OCI-LY1 (cell line): ENCODE data around the gene GORAB.

Experiments used
- H2AFZ ChIP-seq: fragments of 200-600 bp; sonication (generic), shearing (Covaris generic); 2 replicates; pipeline ENCODE4 v1.6.0; 2014; ENCODE audit warnings: antibody characterized with exemption, mild to moderate bottlenecking, low read length
- H3F3A ChIP-seq: fragments of 200-600 bp; sonication (generic), shearing (Covaris generic); 2 replicates; pipeline ENCODE4 v1.6.0; 2014; ENCODE audit warnings: mild to moderate bottlenecking, antibody characterized with exemption, low read length, moderate library complexity; ENCODE audit not compliant: insufficient read depth
- H3K27ac ChIP-seq: fragments of 200-600 bp; sonication (generic); 2 replicates; pipeline ENCODE4 v1.5.1; 2014; ENCODE audit warnings: low read length, mixed run types, mild to moderate bottlenecking, low read depth; ENCODE audit not compliant: poor library complexity, severe bottlenecking
- H3K27me3 ChIP-seq: fragments of 200-600 bp; sonication (generic); 2 replicates; pipeline ENCODE4 v1.6.0; 2014; ENCODE audit warnings: antibody characterized with exemption, mild to moderate bottlenecking, low read length, moderate library complexity; ENCODE audit not compliant: insufficient read depth
- H3K36me3 ChIP-seq: fragments of 200-600 bp; sonication (generic); 2 replicates; pipeline ENCODE4 v1.6.1; 2014; ENCODE audit warnings: mild to moderate bottlenecking, antibody characterized with exemption, low read length, moderate library complexity, mixed read lengths; ENCODE audit not compliant: insufficient read depth
- H3K4me1 ChIP-seq: fragments of 200-600 bp; sonication (generic); 2 replicates; pipeline ENCODE4 v1.5.1; 2014; ENCODE audit warnings: mild to moderate bottlenecking, low read length, moderate library complexity; ENCODE audit not compliant: insufficient read depth, severe bottlenecking
- H3K4me2 ChIP-seq: fragments of 200-600 bp; sonication (generic), shearing (Covaris generic); 2 replicates; pipeline ENCODE4 v1.6.1; 2014; ENCODE audit warnings: low read length
- H3K4me3 ChIP-seq: fragments of 200-600 bp; sonication (generic); 2 replicates; pipeline ENCODE4 v1.5.1; 2014; ENCODE audit warnings: low read length, low read depth, mild to moderate bottlenecking, mixed read lengths; ENCODE audit not compliant: poor library complexity, severe bottlenecking
- H3K79me2 ChIP-seq: fragments of 200-600 bp; shearing (Covaris generic); 2 replicates; pipeline ENCODE4 v1.6.1; 2016; ENCODE audit warnings: mixed run types, low read length, mixed read lengths; ENCODE audit not compliant: insufficient read depth
- H3K9ac ChIP-seq: fragments of 200-600 bp; sonication (generic), shearing (Covaris generic); 2 replicates; pipeline ENCODE4 v1.6.1; 2014; ENCODE audit warnings: mild to moderate bottlenecking, low read length, mixed read lengths
- H3K9me2 ChIP-seq: fragments of 200-600 bp; sonication (generic), shearing (Covaris generic); 2 replicates; pipeline ENCODE4 v1.6.1; 2014; ENCODE audit warnings: low read depth, mild to moderate bottlenecking, low read length, mixed read lengths
- H3K9me3 ChIP-seq: fragments of 200-600 bp; shearing (Covaris generic); 2 replicates; pipeline ENCODE4 v1.6.1; 2014; ENCODE audit warnings: low read length, mixed read lengths
- H4K20me1 ChIP-seq: fragments of 200-600 bp; sonication (generic), shearing (Covaris generic); 2 replicates; pipeline ENCODE4 v1.6.0; 2016; ENCODE audit warnings: mild to moderate bottlenecking, low read length; ENCODE audit not compliant: insufficient read depth
- CTCF ChIP-seq: fragments of 200-600 bp; sonication (generic), shearing (Covaris generic); IDR thresholded peaks from 2 replicates; pipeline ENCODE4 v1.5.1; 2017; ENCODE audit warnings: mild to moderate bottlenecking, antibody characterized with exemption, low read length, moderate library complexity, mixed read lengths
- EZH2 ChIP-seq: fragments of 200-600 bp; sonication (generic), shearing (Covaris generic); IDR thresholded peaks from 2 replicates; pipeline ENCODE4 v1.8.0; 2017; ENCODE audit warnings: borderline replicate concordance, mixed run types, mild to moderate bottlenecking, antibody characterized with exemption, low read length, moderate library complexity, mixed read lengths

GORAB gene

GRCh38 chr1:170531758-170532657, at the start of gene GORAB:
TSS of gene GORAB (plus strand) at chr1:170532166. CDS start at chr1:170532224, 58 bp downstream.
- Histone ChIP-seq H4K20me1 (no peaks in the 10 kb centered on the region), H2AFZ (peak within 1 kb of the TSS; percentile 60), H3F3A (no peaks in the 10 kb centered on the region), H3K36me3 (peaks cover 4% of the 10 kb centered on the region; the same call in 1 of the 2 replicates), H3K79me2 (peaks cover 20% of the 10 kb centered on the region), H3K27ac (peak within 1 kb of the TSS; percentile 63), H3K27me3 (no peaks in the 10 kb centered on the region), H3K9me3 (no peaks in the 10 kb centered on the region), H3K4me2 (peak within 1 kb of the TSS; percentile 84), H3K9ac (peak within 1 kb of the TSS; percentile 91), H3K4me3 (peak within 1 kb of the TSS; percentile 91), H3K9me2 (no peaks in the 10 kb centered on the region), H3K4me1 (peaks cover 22% of the 10 kb centered on the region)
- no peak for TF ChIP-seq CTCF
- TF ChIP-seq EZH2: no peak

GRCh38 chr1:170483051-170483450, 48.9 kb upstream of the GORAB start:
- H3K4me1 ChIP-seq: no peaks in the 10 kb centered on the region
- H3K27ac ChIP-seq: no peak overlapping the region
- no peak overlapping the region for H3K4me2 ChIP-seq
- no peaks in the 10 kb centered on the region for H3F3A ChIP-seq
- H3K9me2 ChIP-seq: no peaks in the 10 kb centered on the region
- H2AFZ ChIP-seq: no peak overlapping the region
- no peaks in the 10 kb centered on the region for H3K79me2 ChIP-seq
- TF ChIP-seq CTCF (no peak), EZH2 (no peak)
- H3K9me3 ChIP-seq: no peaks in the 10 kb centered on the region
- no peaks in the 10 kb centered on the region for H3K36me3 ChIP-seq
- no peaks in the 10 kb centered on the region for H3K27me3 ChIP-seq
- no peaks in the 10 kb centered on the region for H4K20me1 ChIP-seq
- no peak overlapping the region for H3K4me3 ChIP-seq
- H3K9ac ChIP-seq: no peak overlapping the region

GRCh38 chr1:170487503-170487902, 44.5 kb upstream of the GORAB start:
- Histone ChIP-seq H3K9me3 (no peaks in the 10 kb centered on the region), H3K27ac (no peak overlapping the region), H2AFZ (no peak overlapping the region)

More at GRCh38 chr1:170487503-170487902, 44.5 kb upstream of the GORAB start:
- Histone ChIP-seq H3K79me2 (no peaks in the 10 kb centered on the region), H3K27me3 (no peaks in the 10 kb centered on the region), H3F3A (no peaks in the 10 kb centered on the region), H3K4me2 (no peak overlapping the region), H3K4me1 (no peaks in the 10 kb centered on the region), H3K4me3 (no peak overlapping the region), H3K36me3 (no peaks in the 10 kb centered on the region), H3K9ac (no peak overlapping the region), H3K9me2 (no peaks in the 10 kb centered on the region), H4K20me1 (no peaks in the 10 kb centered on the region)
- no peak for TF ChIP-seq CTCF
- TF ChIP-seq EZH2: no peak
